ENCODE data around the gene DHRS2.
"Not testable (repeated sequence)": the region's sequence is repeated elsewhere in the genome, so short reads cannot be mapped to it uniquely, and the experiment has no call there.

The DHRS2 gene

DNA sequence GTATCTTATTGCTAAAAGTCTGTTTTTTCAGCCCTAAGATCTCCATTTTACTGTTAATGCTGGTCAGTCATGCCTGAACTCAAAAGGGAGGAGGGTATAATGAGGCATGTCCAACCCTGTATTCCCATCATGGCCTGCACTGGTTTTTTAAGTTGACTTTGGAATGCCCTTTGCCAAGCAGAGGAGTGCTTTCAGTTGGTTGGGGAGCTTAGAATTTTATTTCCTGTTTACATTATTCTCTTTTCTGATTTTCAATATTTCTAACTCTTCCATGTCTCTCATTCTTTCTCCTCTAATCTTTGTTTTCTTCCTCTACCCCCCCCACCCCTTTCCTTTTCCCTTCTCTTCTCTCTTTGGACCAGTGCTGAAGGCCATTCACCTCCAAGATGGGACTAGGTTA, 4.9 kb upstream of the DHRS2 start:
- peak overlapping the region; percentile 82 for H3K27ac ChIP-seq (ENCODE audit: low read depth, low read length)
- peak overlapping the region; percentile 49 for H2BK120ac ChIP-seq (ENCODE audit: low read depth, low read length)
- H3K9ac ChIP-seq (ENCODE audit: low read length): peak overlapping the region; percentile 48
- no peaks in the 10 kb centered on the region for H3K36me3 ChIP-seq (ENCODE audit: control insufficient read depth, insufficient read depth, low read length)
- peak overlapping the region; percentile 92 for H3K4ac ChIP-seq (ENCODE audit: low read depth, low read length)
- no peak overlapping the region for H3K4me2 ChIP-seq (ENCODE audit: low read length)
- H3K27me3 ChIP-seq (ENCODE audit: insufficient read depth, low read length, poor library complexity): no peaks in the 10 kb centered on the region
- no peak overlapping the region for H2BK15ac ChIP-seq (replicated peaks; ENCODE audit: low read depth)
- no peaks in the 10 kb centered on the region for H3K79me1 ChIP-seq (ENCODE audit: low read length)
- no peak overlapping the region for H4K5ac ChIP-seq (ENCODE audit: low read length)
- no peak overlapping the region for H3K4me3 ChIP-seq (ENCODE audit: low read length)
- H3K23ac ChIP-seq (ENCODE audit: low read length): peak overlapping the region; percentile 48
- DNase-seq: no peak
- peaks cover 11% of the 10 kb centered on the region for H3K4me1 ChIP-seq (ENCODE audit: control insufficient read depth, low read depth, low read length)
- H4K8ac ChIP-seq (ENCODE audit: low read depth, low read length): no peak overlapping the region
- H3K18ac ChIP-seq (ENCODE audit: low read length): peak overlapping the region; percentile 42
- H3K56ac ChIP-seq (ENCODE audit: low read length): peak overlapping the region; percentile 81
- no peaks in the 10 kb centered on the region for H3K79me2 ChIP-seq (ENCODE audit: control insufficient read depth, insufficient read depth, low read length)
- no peak overlapping the region for H2AK5ac ChIP-seq (ENCODE audit: low read length)
- H2BK5ac ChIP-seq (ENCODE audit: low read length): peak overlapping the region; percentile 85

DNA sequence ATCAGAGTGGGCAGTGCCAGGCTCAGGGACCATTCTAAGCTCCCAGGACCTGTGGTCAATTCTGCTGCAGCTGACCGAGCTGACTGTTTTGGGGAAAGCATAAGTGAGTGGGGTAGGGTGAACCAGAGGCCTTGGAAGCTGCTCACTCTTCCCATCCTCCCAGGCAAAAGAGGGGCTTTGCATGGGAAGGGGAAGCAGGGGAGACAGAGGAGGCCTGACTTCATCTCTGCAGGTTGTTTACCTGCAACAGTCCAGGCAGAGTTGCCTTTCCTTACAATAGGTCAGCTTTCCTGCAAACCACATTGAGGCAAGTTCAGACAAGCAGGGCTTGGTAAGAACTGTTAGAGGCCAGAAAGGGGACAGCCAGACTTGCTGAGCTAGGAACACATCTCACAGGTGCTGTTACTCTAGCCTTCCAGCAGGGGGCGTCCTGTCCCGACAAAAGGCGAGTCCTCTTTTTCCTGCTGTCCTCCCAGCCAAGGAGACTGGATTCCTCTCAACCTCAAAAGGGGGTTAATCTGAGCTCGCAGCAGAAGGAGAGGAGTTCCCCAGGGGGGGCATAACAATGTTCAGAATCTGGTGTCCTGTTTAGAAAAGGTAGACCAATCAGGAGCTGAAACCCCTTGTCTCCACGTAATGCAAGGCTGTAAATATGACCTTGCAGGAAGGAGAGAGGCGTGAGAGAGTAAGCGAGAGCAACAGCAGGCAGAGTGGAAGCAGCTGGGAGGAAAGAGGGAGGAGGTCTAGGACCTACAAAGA, 4.3 kb upstream of the DHRS2 start:
- H4K5ac ChIP-seq (ENCODE audit: low read length): no peak overlapping the region

DNA sequence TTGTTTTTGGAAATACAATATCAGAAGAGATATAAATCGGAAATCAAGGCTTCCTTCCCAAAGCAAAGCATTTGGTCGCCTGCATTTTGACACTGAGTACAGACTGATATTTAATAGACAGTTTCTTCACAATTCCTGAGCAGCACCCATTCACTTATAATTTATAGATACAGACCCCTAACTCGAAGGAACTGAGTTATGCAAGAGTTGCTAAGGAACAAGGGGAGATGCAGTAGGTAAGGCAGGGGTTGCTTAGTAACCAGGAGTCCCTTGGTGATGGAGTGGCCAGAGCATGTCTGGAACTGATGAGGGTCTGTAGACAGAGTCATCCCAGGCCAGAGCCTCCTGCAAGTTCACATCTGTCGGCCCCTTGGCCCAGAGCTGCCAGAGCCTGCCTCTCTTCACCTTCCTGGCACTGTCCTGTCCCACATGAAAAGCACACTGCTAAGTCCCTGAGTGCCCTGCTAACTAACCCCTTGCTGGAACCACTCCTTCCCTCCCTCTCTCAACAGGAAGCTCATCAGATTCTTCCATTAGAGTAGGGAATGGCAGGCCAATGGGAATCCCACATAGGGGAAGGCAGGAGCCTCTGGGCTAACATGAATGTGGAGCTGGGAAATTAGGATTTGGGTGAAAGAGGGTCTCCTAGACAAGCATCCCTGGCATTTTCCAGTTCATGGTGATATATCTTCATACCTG, 3.6 kb upstream of the DHRS2 start:
- Histone ChIP-seq H2BK5ac (ENCODE audit: low read length) (no peak overlapping the region), H3K79me1 (ENCODE audit: low read length) (no peaks in the 10 kb centered on the region), H2AK5ac (ENCODE audit: low read length) (no peak overlapping the region), H3K4ac (ENCODE audit: low read depth, low read length) (no peak overlapping the region), H3K4me3 (ENCODE audit: low read length) (no peak overlapping the region), H3K79me2 (ENCODE audit: control insufficient read depth, insufficient read depth, low read length) (no peaks in the 10 kb centered on the region), H4K8ac (ENCODE audit: low read depth, low read length) (no peak overlapping the region), H3K56ac (ENCODE audit: low read length) (peak overlapping the region; percentile 69), H4K5ac (ENCODE audit: low read length) (no peak overlapping the region), H2BK120ac (ENCODE audit: low read depth, low read length) (no peak overlapping the region), H2BK15ac (replicated peaks; ENCODE audit: low read depth) (no peak overlapping the region), H3K23ac (ENCODE audit: low read length) (no peak overlapping the region), H3K27ac (ENCODE audit: low read depth, low read length) (no peak overlapping the region), H3K9ac (ENCODE audit: low read length) (no peak overlapping the region), H3K18ac (ENCODE audit: low read length) (no peak overlapping the region), H3K4me1 (ENCODE audit: control insufficient read depth, low read depth, low read length) (peaks cover 11% of the 10 kb centered on the region), H3K36me3 (ENCODE audit: control insufficient read depth, insufficient read depth, low read length) (no peaks in the 10 kb centered on the region), H3K27me3 (ENCODE audit: insufficient read depth, low read length, poor library complexity) (no peaks in the 10 kb centered on the region), H3K4me2 (ENCODE audit: low read length) (no peak overlapping the region)
- peak; percentile 17 for DNase-seq
- WGBS (ENCODE audit: extremely low coverage, insufficient coverage, low lambda C conversion rate): no CpG with 5 or more reads among the region's 4 CpGs

More for the DNA sequence above, 4.3 kb upstream of the DHRS2 start:
- peak overlapping the region; percentile 82 for H3K27ac ChIP-seq (ENCODE audit: low read depth, low read length)
- H2BK120ac ChIP-seq (ENCODE audit: low read depth, low read length): peak overlapping the region; percentile 49
- H4K8ac ChIP-seq (ENCODE audit: low read depth, low read length): no peak overlapping the region
- no peak overlapping the region for H2BK15ac ChIP-seq (replicated peaks; ENCODE audit: low read depth)
- H2AK5ac ChIP-seq (ENCODE audit: low read length): peak overlapping the region; percentile 61
- peak; percentile 93 for DNase-seq
- H3K4me1 ChIP-seq (ENCODE audit: control insufficient read depth, low read depth, low read length): peaks cover 11% of the 10 kb centered on the region
- H3K56ac ChIP-seq (ENCODE audit: low read length): peak overlapping the region; percentile 81
- peak overlapping the region; percentile 73 for H2BK5ac ChIP-seq (ENCODE audit: low read length)
- peak overlapping the region; percentile 42 for H3K18ac ChIP-seq (ENCODE audit: low read length)
- WGBS (ENCODE audit: extremely low coverage, insufficient coverage, low lambda C conversion rate): no CpG with 5 or more reads among the region's 8 CpGs
- peak overlapping the region; percentile 48 for H3K9ac ChIP-seq (ENCODE audit: low read length)
- H3K79me2 ChIP-seq (ENCODE audit: control insufficient read depth, insufficient read depth, low read length): no peaks in the 10 kb centered on the region
- H3K36me3 ChIP-seq (ENCODE audit: control insufficient read depth, insufficient read depth, low read length): no peaks in the 10 kb centered on the region
- H3K4me2 ChIP-seq (ENCODE audit: low read length): no peak overlapping the region
- no peaks in the 10 kb centered on the region for H3K79me1 ChIP-seq (ENCODE audit: low read length)
- peak overlapping the region; percentile 48 for H3K23ac ChIP-seq (ENCODE audit: low read length)
- peak overlapping the region; percentile 92 for H3K4ac ChIP-seq (ENCODE audit: low read depth, low read length)
- H3K27me3 ChIP-seq (ENCODE audit: insufficient read depth, low read length, poor library complexity): no peaks in the 10 kb centered on the region
- H3K4me3 ChIP-seq (ENCODE audit: low read length): no peak overlapping the region

DNA sequence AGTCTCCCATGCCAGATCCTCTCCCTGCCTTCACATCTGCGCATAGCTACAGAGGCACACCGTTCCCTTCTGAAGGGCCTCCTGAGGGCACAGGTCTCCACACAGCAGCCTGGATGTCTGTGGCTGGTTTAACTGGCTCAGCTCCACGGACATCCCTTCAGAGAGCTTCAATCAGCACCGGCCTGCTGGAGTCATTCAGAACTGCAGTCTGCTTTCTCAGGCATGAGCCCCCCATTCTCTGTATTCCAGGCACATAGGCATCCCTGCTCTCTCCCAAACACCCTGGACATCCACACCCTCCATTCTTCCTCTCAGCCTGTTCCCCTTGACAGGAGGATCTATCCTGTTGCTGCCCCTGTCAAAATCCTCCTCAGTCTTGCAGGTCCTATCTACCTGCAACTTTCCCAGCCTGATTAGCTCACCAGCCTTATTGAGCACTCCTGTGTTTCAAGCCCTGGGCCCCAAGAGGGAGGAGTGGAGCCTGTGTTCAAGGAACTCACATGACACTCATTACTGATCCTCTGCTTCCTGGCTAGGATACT, 2.9 kb upstream of the DHRS2 start:
- DNase-seq: peak; percentile 68
- WGBS (ENCODE audit: extremely low coverage, insufficient coverage, low lambda C conversion rate): no CpG with 5 or more reads among the region's 4 CpGs
- H3K4me3 ChIP-seq (ENCODE audit: low read length): no peak overlapping the region

DNA sequence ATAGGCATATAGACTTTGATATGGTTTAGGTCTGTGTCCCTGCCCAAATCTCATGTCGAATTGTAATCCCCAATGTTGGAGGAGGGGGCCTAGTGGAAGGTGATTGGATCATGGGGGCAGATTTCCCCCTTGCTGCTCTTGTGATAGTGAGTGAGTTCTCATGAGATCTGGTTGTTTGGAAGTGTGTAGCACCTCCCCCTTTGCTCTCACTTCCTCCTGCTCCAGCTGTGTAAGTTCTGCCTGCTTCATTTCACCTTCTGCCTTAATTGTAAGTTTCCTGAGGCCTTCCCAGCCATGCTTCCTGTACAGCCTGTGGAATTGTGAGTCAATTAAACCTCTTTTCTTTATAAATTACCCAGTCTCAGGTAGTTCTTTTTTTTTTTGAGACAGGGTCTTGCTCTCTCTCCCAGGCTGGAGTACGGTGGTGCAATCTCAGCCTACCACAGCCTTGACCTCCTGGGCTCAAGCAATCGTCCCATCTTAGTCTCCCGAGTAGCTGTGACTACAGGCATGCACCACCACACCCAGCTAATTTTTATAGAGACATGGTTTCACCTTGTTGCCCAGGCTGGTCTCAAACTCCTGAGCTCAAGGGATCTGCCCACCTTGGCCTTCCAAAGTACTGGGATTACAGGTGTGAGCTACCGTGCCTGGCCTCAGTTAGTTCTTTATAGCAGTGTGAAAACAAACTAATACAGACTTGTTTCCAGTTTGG, 1.3 kb upstream of the DHRS2 start:
- not testable (repeated sequence) for H2BK15ac ChIP-seq (replicated peaks; ENCODE audit: low read depth); H3K9ac ChIP-seq (ENCODE audit: low read length); H3K56ac ChIP-seq (ENCODE audit: low read length); DNase-seq; H2BK120ac ChIP-seq (ENCODE audit: low read depth, low read length); H3K27me3 ChIP-seq (ENCODE audit: insufficient read depth, low read length, poor library complexity); H2BK5ac ChIP-seq (ENCODE audit: low read length); H3K79me2 ChIP-seq (ENCODE audit: control insufficient read depth, insufficient read depth, low read length); H3K4me2 ChIP-seq (ENCODE audit: low read length); H4K5ac ChIP-seq (ENCODE audit: low read length); H3K4me3 ChIP-seq (ENCODE audit: low read length); H3K27ac ChIP-seq (ENCODE audit: low read depth, low read length); H3K18ac ChIP-seq (ENCODE audit: low read length); H3K23ac ChIP-seq (ENCODE audit: low read length); H2AK5ac ChIP-seq (ENCODE audit: low read length); H3K79me1 ChIP-seq (ENCODE audit: low read length); H4K8ac ChIP-seq (ENCODE audit: low read depth, low read length); H3K36me3 ChIP-seq (ENCODE audit: control insufficient read depth, insufficient read depth, low read length); H3K4ac ChIP-seq (ENCODE audit: low read depth, low read length)
- no CpG with 5 or more reads among the region's 5 CpGs for WGBS (ENCODE audit: extremely low coverage, insufficient coverage, low lambda C conversion rate)
- peaks cover 11% of the 10 kb centered on the region for H3K4me1 ChIP-seq (ENCODE audit: control insufficient read depth, low read depth, low read length)

More for the DNA sequence above, 2.9 kb upstream of the DHRS2 start:
- Histone ChIP-seq H3K36me3 (ENCODE audit: control insufficient read depth, insufficient read depth, low read length) (no peaks in the 10 kb centered on the region), H2BK120ac (ENCODE audit: low read depth, low read length) (no peak overlapping the region), H3K56ac (ENCODE audit: low read length) (no peak overlapping the region), H3K4me2 (ENCODE audit: low read length) (no peak overlapping the region), H3K23ac (ENCODE audit: low read length) (no peak overlapping the region), H4K8ac (ENCODE audit: low read depth, low read length) (no peak overlapping the region), H2BK5ac (ENCODE audit: low read length) (no peak overlapping the region), H2BK15ac (replicated peaks; ENCODE audit: low read depth) (no peak overlapping the region), H3K18ac (ENCODE audit: low read length) (no peak overlapping the region), H3K4me1 (ENCODE audit: control insufficient read depth, low read depth, low read length) (peaks cover 11% of the 10 kb centered on the region), H3K27ac (ENCODE audit: low read depth, low read length) (no peak overlapping the region), H4K5ac (ENCODE audit: low read length) (no peak overlapping the region), H3K9ac (ENCODE audit: low read length) (no peak overlapping the region), H2AK5ac (ENCODE audit: low read length) (no peak overlapping the region), H3K79me2 (ENCODE audit: control insufficient read depth, insufficient read depth, low read length) (no peaks in the 10 kb centered on the region), H3K4ac (ENCODE audit: low read depth, low read length) (no peak overlapping the region), H3K27me3 (ENCODE audit: insufficient read depth, low read length, poor library complexity) (no peaks in the 10 kb centered on the region), H3K79me1 (ENCODE audit: low read length) (no peaks in the 10 kb centered on the region)
